Stimulated activated naive B cell treated with anti-CD40 and anti-IgM and Interleukin-4, amounts not matched to agents 10 μg/mL and 1 μg/mL and 100 μg/mL, for 72 hours (primary cell): ENCODE measurements around the gene NFIA.

Experiments used
- ATAC-seq, 2 donors: fragments of 150-1000 bp; cut with Tn5 transposase; replicated peaks; 2 replicates each; pipeline ENCODE4 v1.10.0; 2021; ENCODE audit warnings: moderate library complexity in 1 of 2
- DNase-seq: peaks from one replicate; pipeline ENCODE4 v3.0.0; 2021
- H3K27ac Mint-ChIP-seq: one replicate; pipeline ENCODE4 v1.8.0; 2022; ENCODE audit warnings: mild to moderate bottlenecking, mixed read lengths
- H3K27me3 Mint-ChIP-seq, 2 donors: one replicate each; pipeline ENCODE4 v1.8.0; 2022; ENCODE audit warnings: mixed read lengths in 2 of 2
- H3K36me3 Mint-ChIP-seq, 2 donors: one replicate each; pipeline ENCODE4 v1.8.0; 2022; ENCODE audit warnings: mixed read lengths in 2 of 2, mild to moderate bottlenecking in 1 of 2
- H3K4me1 Mint-ChIP-seq, 2 donors: one replicate each; pipeline ENCODE4 v1.8.0; 2022; ENCODE audit warnings: mixed read lengths in 2 of 2, mild to moderate bottlenecking in 1 of 2
- H3K4me3 Mint-ChIP-seq, 2 donors: one replicate each; pipeline ENCODE4 v1.8.0; 2022; ENCODE audit warnings: mild to moderate bottlenecking in 2 of 2, mixed read lengths in 2 of 2, moderate library complexity in 1 of 2
- H3K9me3 Mint-ChIP-seq, 2 donors: one replicate each; pipeline ENCODE4 v1.8.0; 2022; ENCODE audit warnings: mixed read lengths in 2 of 2, mild to moderate bottlenecking in 1 of 2

NFIA gene

DNA sequence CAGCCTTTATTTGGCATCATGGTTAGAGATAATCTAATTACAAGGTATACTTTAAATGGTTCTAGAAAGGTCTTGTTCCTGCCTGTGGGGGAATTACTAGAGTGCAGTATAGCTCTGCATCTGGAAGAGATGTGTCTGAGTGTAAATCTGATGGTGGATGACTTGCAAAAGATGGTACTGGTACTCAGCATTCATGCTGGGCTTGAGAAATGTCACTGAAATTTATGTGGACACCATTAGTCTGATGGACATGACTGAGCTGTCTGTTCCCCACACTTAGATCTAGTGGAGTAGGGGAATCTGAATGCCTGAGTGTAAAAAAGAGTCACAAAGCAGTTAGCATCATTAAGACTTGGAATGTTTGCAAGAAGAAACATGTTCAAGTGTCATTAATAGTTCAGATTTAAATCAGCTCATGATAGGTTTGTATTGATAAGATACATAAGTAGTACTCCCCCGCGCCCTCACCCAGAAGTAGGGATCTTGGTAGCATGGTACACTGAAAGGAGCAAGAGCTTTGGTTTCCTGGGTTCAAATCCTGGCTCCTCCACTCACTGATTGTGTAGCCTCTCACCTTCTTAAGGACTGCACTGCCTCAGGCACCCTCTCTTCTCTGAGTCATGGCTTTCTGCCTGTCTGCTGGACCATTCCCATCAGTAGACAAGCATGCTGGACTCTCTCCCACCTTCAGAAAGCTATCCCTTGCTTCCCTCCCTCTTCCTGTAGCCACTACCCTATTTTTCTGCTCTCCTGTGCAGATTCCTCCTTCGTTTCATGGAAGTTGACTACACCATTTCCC is 292.9 kb downstream of the NFIA start:
- Mint-ChIP-seq H3K4me3 (no peak overlapping the region), H3K27ac (no peak overlapping the region), H3K4me1 (no peaks in the 10 kb centered on the region), H3K9me3 (no peaks in the 10 kb centered on the region), H3K27me3 (peaks cover 0 to 5% of the 10 kb centered on the region in 2 donors), H3K36me3 (no peaks in the 10 kb centered on the region)
- ATAC-seq (no peak), DNase-seq (no peak)

DNA sequence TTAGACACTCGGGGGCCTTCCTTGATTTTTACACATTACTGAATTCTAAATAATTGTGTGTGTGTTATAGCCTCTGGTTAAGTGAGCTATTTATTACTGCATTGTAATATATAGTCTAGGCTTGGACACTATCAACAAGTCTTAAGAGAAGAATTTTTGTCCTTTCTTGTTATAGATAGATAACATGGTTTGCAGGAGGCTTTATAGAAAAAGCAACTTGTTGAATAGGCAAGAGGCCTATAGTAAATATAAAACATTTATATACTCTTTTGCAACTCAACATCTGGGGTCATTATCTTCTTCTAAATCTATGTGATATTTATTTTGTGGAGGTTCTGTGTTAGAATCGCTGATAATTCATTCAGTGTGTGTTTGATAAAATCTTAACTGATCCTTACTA is 293.8 kb downstream of the NFIA start:
- Mint-ChIP-seq H3K27ac (no peak overlapping the region), H3K4me3 (no peak overlapping the region), H3K4me1 (no peaks in the 10 kb centered on the region), H3K36me3 (no peaks in the 10 kb centered on the region), H3K9me3 (no peaks in the 10 kb centered on the region), H3K27me3 (peaks cover 0 to 5% of the 10 kb centered on the region in 2 donors)
- DNase-seq = no peak
- ATAC-seq = no peak

DNA sequence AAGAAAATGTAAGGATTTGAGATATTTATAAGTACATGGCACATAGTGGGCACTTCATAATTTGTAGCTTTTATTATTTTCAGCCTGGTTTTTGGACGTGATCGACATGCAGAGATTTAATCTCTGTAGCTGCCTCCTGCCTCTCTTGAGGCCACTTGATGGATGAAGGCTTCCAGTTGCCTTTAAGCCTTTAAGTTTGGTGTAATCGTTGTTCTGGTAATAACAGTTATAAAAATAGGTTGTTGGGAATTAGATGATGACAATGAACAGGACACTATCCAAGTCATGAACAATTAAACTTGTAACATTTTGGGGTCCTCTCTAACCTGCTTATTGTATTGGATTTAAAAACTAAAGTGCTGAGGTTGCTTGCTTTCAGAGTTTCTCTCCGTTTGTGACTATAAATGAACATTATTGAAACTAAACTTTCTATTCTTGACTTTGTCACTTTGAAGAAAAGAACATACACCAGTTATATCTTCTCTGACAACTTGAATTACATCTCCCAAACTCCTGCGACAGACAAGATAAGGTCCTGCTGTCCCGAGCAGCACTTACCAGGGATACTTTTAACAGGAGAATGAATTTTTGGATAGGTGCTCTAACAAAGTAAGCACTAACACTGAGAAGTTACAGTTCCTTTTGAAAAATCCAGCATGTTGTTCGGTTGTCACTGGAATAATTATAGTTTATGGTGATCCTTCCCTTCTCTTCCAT is 295.0 kb downstream of the NFIA start:
- Mint-ChIP-seq H3K9me3 (no peaks in the 10 kb centered on the region), H3K27me3 (peaks cover 0 to 5% of the 10 kb centered on the region in 2 donors), H3K27ac (no peak overlapping the region), H3K4me1 (no peaks in the 10 kb centered on the region), H3K4me3 (no peak overlapping the region), H3K36me3 (no peaks in the 10 kb centered on the region)
- no peak for ATAC-seq
- no peak for DNase-seq

- Mint-ChIP-seq H3K4me1 (no peaks in the 10 kb centered on the region), H3K9me3 (no peaks in the 10 kb centered on the region), H3K4me3 (no peak overlapping the region), H3K27ac (no peak overlapping the region), H3K27me3 (peaks cover 0 to 5% of the 10 kb centered on the region in 2 donors), H3K36me3 (no peaks in the 10 kb centered on the region)
- ATAC-seq (no peak), DNase-seq (no peak)
These were observed 296.3 kb downstream of the NFIA start for GRCh38 chr1:61378494-61379180.

GRCh38 chr1:61379693-61380092 is 297.3 kb downstream of the NFIA start:
- H3K4me3 Mint-ChIP-seq = no peak overlapping the region
- H3K36me3 Mint-ChIP-seq = no peaks in the 10 kb centered on the region
- H3K9me3 Mint-ChIP-seq = no peaks in the 10 kb centered on the region
- H3K27me3 Mint-ChIP-seq = peaks cover 0 to 5% of the 10 kb centered on the region in 2 donors
- ATAC-seq = no peak
- DNase-seq = no peak
- H3K4me1 Mint-ChIP-seq = no peaks in the 10 kb centered on the region
- H3K27ac Mint-ChIP-seq = no peak overlapping the region

GRCh38 chr1:61380561-61380960 is 298.2 kb downstream of the NFIA start:
- Mint-ChIP-seq H3K4me3 (no peak overlapping the region), H3K36me3 (no peaks in the 10 kb centered on the region), H3K27ac (no peak overlapping the region), H3K27me3 (peaks cover 0 to 4% of the 10 kb centered on the region in 2 donors), H3K9me3 (no peaks in the 10 kb centered on the region), H3K4me1 (no peaks in the 10 kb centered on the region)
- DNase-seq (no peak), ATAC-seq (no peak)

- Mint-ChIP-seq H3K9me3 (peaks cover 0 to 3% of the 10 kb centered on the region in 2 donors), H3K4me3 (no peak overlapping the region), H3K36me3 (no peaks in the 10 kb centered on the region), H3K27me3 (no peaks in the 10 kb centered on the region), H3K4me1 (peaks cover 0 to 6% of the 10 kb centered on the region in 2 donors), H3K27ac (no peak overlapping the region)
- ATAC-seq (no peak), DNase-seq (no peak)
These were observed 304.0 kb downstream of the NFIA start for GRCh38 chr1:61386323-61386722.

DNA sequence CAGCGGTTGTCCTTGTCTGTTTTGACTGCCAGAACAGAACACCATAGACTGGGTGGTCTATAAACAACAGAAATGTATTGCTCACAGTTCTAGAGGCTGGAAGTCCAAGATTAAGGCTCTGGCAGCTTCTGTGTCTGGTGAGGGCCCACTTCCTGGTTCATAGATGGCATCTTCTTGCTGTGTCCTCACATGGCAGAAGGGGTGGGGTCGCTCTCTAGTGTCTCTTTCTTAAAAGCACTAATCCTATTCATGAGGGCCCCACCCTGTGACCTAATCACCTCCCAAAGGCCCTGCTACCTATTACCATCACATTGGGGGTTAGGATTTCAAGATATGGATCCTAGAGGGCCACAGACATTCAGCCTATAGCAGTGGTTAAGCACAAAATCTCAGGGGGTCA is 304.4 kb downstream of the NFIA start:
- Mint-ChIP-seq H3K27ac (no peak overlapping the region), H3K9me3 (peaks cover 0 to 3% of the 10 kb centered on the region in 2 donors), H3K4me1 (peaks cover 0 to 6% of the 10 kb centered on the region in 2 donors), H3K4me3 (no peak overlapping the region), H3K27me3 (no peaks in the 10 kb centered on the region), H3K36me3 (no peaks in the 10 kb centered on the region)
- DNase-seq = no peak
- no peak for ATAC-seq

DNA sequence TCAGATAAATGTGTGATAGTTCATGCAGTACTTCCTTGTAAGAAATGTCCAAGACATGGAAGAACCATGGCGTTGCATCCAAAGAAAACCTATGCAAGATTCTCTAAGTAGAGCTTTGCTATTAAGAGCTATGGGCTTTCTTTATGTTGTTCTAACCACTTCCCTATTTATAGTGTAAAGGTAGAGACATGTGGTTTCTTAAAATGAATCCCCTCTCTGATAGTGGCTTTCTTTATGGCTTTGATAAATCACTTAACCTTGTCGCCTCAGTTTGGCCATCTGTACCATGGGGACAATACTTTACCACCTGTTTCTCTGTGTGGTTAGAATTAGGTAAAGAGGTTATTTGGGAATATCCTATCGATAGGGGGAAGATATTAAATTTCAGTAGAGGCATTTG is 305.5 kb downstream of the NFIA start:
- ATAC-seq (peak; percentile 81 to 82), DNase-seq (no peak)
- Mint-ChIP-seq H3K4me1 (peaks cover 0 to 6% of the 10 kb centered on the region in 2 donors), H3K27me3 (no peaks in the 10 kb centered on the region), H3K36me3 (no peaks in the 10 kb centered on the region), H3K9me3 (peaks cover 0 to 3% of the 10 kb centered on the region in 2 donors), H3K27ac (no peak overlapping the region), H3K4me3 (no peak overlapping the region)

DNA sequence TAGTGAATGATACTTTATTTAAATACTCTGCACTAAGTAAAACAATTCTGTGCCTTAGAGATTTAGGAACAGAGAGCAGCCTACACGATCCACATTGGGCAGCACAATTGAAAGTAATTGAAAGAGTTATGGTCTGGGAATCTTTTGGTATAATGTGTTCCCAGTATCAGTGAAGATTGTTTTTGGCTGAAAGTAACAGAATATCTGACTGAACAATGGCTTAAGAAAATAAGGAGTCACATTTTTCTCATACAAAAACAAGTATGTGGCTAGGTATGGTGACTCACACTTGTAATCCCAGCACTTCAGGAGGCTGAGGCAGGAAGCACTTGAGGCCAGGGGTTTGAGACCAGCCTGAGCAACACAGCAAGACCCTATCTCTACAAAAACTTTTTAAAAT is 306.2 kb downstream of the NFIA start:
- peaks cover 0 to 3% of the 10 kb centered on the region in 2 donors for H3K9me3 Mint-ChIP-seq
- no peak for DNase-seq

GRCh38 chr1:61389194-61389925 is 307.0 kb downstream of the NFIA start:
- ATAC-seq (no peak), DNase-seq (no peak)
- H3K36me3 Mint-ChIP-seq = no peaks in the 10 kb centered on the region
- no peak overlapping the region for H3K4me3 Mint-ChIP-seq
- no peak overlapping the region for H3K27ac Mint-ChIP-seq
- H3K27me3 Mint-ChIP-seq = no peaks in the 10 kb centered on the region
- peaks cover 0 to 3% of the 10 kb centered on the region in 2 donors for H3K9me3 Mint-ChIP-seq
- peaks cover 0 to 6% of the 10 kb centered on the region in 2 donors for H3K4me1 Mint-ChIP-seq

More for the DNA sequence above, 306.2 kb downstream of the NFIA start:
- ATAC-seq = no peak
- Mint-ChIP-seq H3K4me1 (peaks cover 0 to 6% of the 10 kb centered on the region in 2 donors), H3K27ac (no peak overlapping the region), H3K4me3 (no peak overlapping the region), H3K36me3 (no peaks in the 10 kb centered on the region), H3K27me3 (no peaks in the 10 kb centered on the region)

- H3K4me3 Mint-ChIP-seq = no peak overlapping the region
- peaks cover 0 to 3% of the 10 kb centered on the region in 2 donors for H3K9me3 Mint-ChIP-seq
- no peaks in the 10 kb centered on the region for H3K27me3 Mint-ChIP-seq
- H3K36me3 Mint-ChIP-seq = no peaks in the 10 kb centered on the region
- no peak for ATAC-seq
- peaks cover 0 to 6% of the 10 kb centered on the region in 2 donors for H3K4me1 Mint-ChIP-seq
- H3K27ac Mint-ChIP-seq = no peak overlapping the region
- DNase-seq = no peak
These were observed 307.8 kb downstream of the NFIA start for GRCh38 chr1:61389926-61390845.

- ATAC-seq (no peak), DNase-seq (no peak)
- Mint-ChIP-seq H3K4me1 (peaks cover 0 to 6% of the 10 kb centered on the region in 2 donors), H3K27me3 (no peaks in the 10 kb centered on the region), H3K9me3 (peaks cover 0 to 3% of the 10 kb centered on the region in 2 donors), H3K27ac (no peak overlapping the region), H3K4me3 (no peak overlapping the region), H3K36me3 (no peaks in the 10 kb centered on the region)
These were observed 309.4 kb downstream of the NFIA start for GRCh38 chr1:61391730-61392129.
